Neuronal stem cell (in vitro differentiated cells): Measurements from ENCODE around the gene TUBB1.

Experiments
- DNase-seq: peaks from one replicate; pipeline ENCODE4 v3.0.0-alpha.2; 2013; ENCODE audit warnings: low spot score
- H2AFZ ChIP-seq: one replicate; pipeline ENCODE4 v1.6.1; 2013; ENCODE audit warnings: mild to moderate bottlenecking, low read length, inconsistent platforms
- H2AK5ac ChIP-seq: 2 replicates; pipeline ENCODE4 v1.6.1; 2013; ENCODE audit warnings: low read depth, mild to moderate bottlenecking, inconsistent platforms, low read length, moderate library complexity, mixed read lengths
- H2BK120ac ChIP-seq: 2 replicates; pipeline ENCODE4 v1.6.1; 2013; ENCODE audit warnings: low read depth, mild to moderate bottlenecking, inconsistent platforms, low read length, moderate library complexity, mixed read lengths
- H2BK12ac ChIP-seq: one replicate; pipeline ENCODE4 v1.6.1; 2013; ENCODE audit warnings: low read length, inconsistent platforms
- H2BK15ac ChIP-seq: 2 replicates; pipeline ENCODE4 v1.6.1; 2013; ENCODE audit warnings: mild to moderate bottlenecking, low read length, inconsistent platforms, mixed read lengths
- H2BK5ac ChIP-seq: one replicate; pipeline ENCODE4 v1.6.1; 2013; ENCODE audit warnings: inconsistent platforms, mild to moderate bottlenecking, low read length, moderate library complexity
- H3K14ac ChIP-seq: one replicate; pipeline ENCODE4 v1.6.1; 2013; ENCODE audit warnings: low read length, inconsistent platforms
- H3K18ac ChIP-seq: 2 replicates; pipeline ENCODE4 v1.6.1; 2013; ENCODE audit warnings: low read length, inconsistent platforms
- H3K23ac ChIP-seq: 2 replicates; pipeline ENCODE4 v1.6.1; 2013; ENCODE audit warnings: low read depth, mild to moderate bottlenecking, mixed read lengths, low read length, inconsistent platforms; ENCODE audit not compliant: poor library complexity
- H3K27ac ChIP-seq: replicated peaks from 3 replicates; pipeline ENCODE4 v1.5.1; 2013; ENCODE audit warnings: low read length, inconsistent platforms
- H3K27me3 ChIP-seq, 3 experiments: 2 replicates each; pipeline ENCODE4 v1.6.1; 2013; ENCODE audit warnings: low read length in 3 of 3, mild to moderate bottlenecking in 2 of 3, inconsistent platforms in 1 of 3, low read depth in 1 of 3, mixed read lengths in 1 of 3, moderate library complexity in 1 of 3; ENCODE audit not compliant: control insufficient read depth in 3 of 3, insufficient read depth in 3 of 3
- H3K36me3 ChIP-seq, 2 donors: replicated peaks in 1 of 2; 2 replicates each; pipeline ENCODE4 v1.6.1; 2013; ENCODE audit warnings: low read length in 2 of 2; ENCODE audit not compliant: control insufficient read depth in 2 of 2, insufficient read depth in 2 of 2
- H3K4ac ChIP-seq: 2 replicates; pipeline ENCODE4 v1.6.1; 2013; ENCODE audit warnings: inconsistent platforms, mild to moderate bottlenecking, low read length, moderate library complexity
- H3K4me1 ChIP-seq, 2 donors: 1 replicate in 1 of 2; 2 replicates in 1 of 2; pipeline ENCODE4 v1.6.1; 2013; ENCODE audit warnings: low read length in 2 of 2, low read depth in 1 of 2; ENCODE audit not compliant: control insufficient read depth in 2 of 2, insufficient read depth in 1 of 2
- H3K4me2 ChIP-seq: one replicate; pipeline ENCODE4 v1.6.1; 2013; ENCODE audit warnings: mild to moderate bottlenecking, low read length, inconsistent platforms; ENCODE audit not compliant: insufficient read depth, poor library complexity, severe bottlenecking
- H3K4me3 ChIP-seq, 2 donors: 2 replicates each; pipeline ENCODE4 v1.5.1; 2013; ENCODE audit warnings: low read length in 2 of 2, mild to moderate bottlenecking in 2 of 2, inconsistent platforms in 1 of 2, moderate library complexity in 1 of 2
- H3K79me1 ChIP-seq: one replicate; pipeline ENCODE4 v1.6.1; 2013; ENCODE audit warnings: low read depth, mild to moderate bottlenecking, inconsistent platforms, low read length, moderate library complexity
- H3K9ac ChIP-seq: one replicate; pipeline ENCODE4 v1.6.1; 2013; ENCODE audit warnings: mild to moderate bottlenecking, low read depth, low read length, inconsistent platforms; ENCODE audit not compliant: poor library complexity
- H3K9me3 ChIP-seq, 2 donors: replicated peaks in 1 of 2; 2 replicates each; pipeline versions ENCODE3 to v1.6.1; 2013; ENCODE audit warnings: low read length in 2 of 2, mild to moderate bottlenecking in 2 of 2, inconsistent platforms in 1 of 2, low read depth in 1 of 2, mixed read lengths in 1 of 2, moderate library complexity in 1 of 2; ENCODE audit not compliant: control insufficient read depth in 2 of 2, insufficient read depth in 1 of 2
- H4K8ac ChIP-seq: one replicate; pipeline ENCODE4 v1.6.1; 2013; ENCODE audit warnings: low read depth, mild to moderate bottlenecking, inconsistent platforms, low read length, moderate library complexity
- H4K91ac ChIP-seq: one replicate; pipeline ENCODE4 v1.6.1; 2013; ENCODE audit warnings: low read length, low read depth, mild to moderate bottlenecking, inconsistent platforms; ENCODE audit not compliant: poor library complexity
- WGBS, 2 donors: extraction: QIAGEN DNeasy Blood & Tissue Kit; methylation state at CpG; one replicate each; pipeline ENCODE4 v1.1.7; 2013; ENCODE audit warnings: missing lambda C conversion rate in 2 of 2, mixed read lengths in 1 of 2; ENCODE audit not compliant: insufficient read length in 2 of 2, insufficient replicate concordance in 1 of 2; ENCODE audit errors: extremely low coverage in 2 of 2; 5-methylcytosine and 5-hydroxymethylcytosine counted together

The TUBB1 gene

GRCh38 chr20:59015812-59016711, 3.2 kb upstream of the TUBB1 start:
- DNase-seq = no peak
- H4K8ac ChIP-seq = no peak overlapping the region
- peak overlapping the region; percentile 61 for H4K91ac ChIP-seq
- no peaks in the 10 kb centered on the region for H3K27me3 ChIP-seq
- H2AK5ac ChIP-seq = no peak overlapping the region
- no peak overlapping the region for H2AFZ ChIP-seq
- no peak overlapping the region for H3K23ac ChIP-seq
- no peak overlapping the region for H2BK5ac ChIP-seq
- no peak overlapping the region for H2BK12ac ChIP-seq
- H3K79me1 ChIP-seq = peaks cover 2% of the 10 kb centered on the region
- H2BK15ac ChIP-seq = no peak overlapping the region
- no peak overlapping the region for H2BK120ac ChIP-seq
- H3K4ac ChIP-seq = no peak overlapping the region
- no peaks in the 10 kb centered on the region for H3K9me3 ChIP-seq
- WGBS, 2 donors = no CpG with 5 or more reads among the region's 16 CpGs
- no peaks in the 10 kb centered on the region for H3K36me3 ChIP-seq
- peaks cover 1 to 4% of the 10 kb centered on the region in 2 donors for H3K4me1 ChIP-seq
- no peak overlapping the region for H3K9ac ChIP-seq
- H3K4me2 ChIP-seq = no peak overlapping the region
- no peak overlapping the region for H3K27ac ChIP-seq
- no peak overlapping the region for H3K14ac ChIP-seq
- no peak overlapping the region for H3K4me3 ChIP-seq
- no peak overlapping the region for H3K18ac ChIP-seq

GRCh38 chr20:59016795-59017492, 2.3 kb upstream of the TUBB1 start:
- no peaks in the 10 kb centered on the region for H3K27me3 ChIP-seq
- H2BK120ac ChIP-seq = no peak overlapping the region
- no peaks in the 10 kb centered on the region for H3K36me3 ChIP-seq
- no peak overlapping the region for H3K9ac ChIP-seq
- DNase-seq = no peak
- peaks cover 2% of the 10 kb centered on the region for H3K79me1 ChIP-seq
- H3K4ac ChIP-seq = no peak overlapping the region
- no peak overlapping the region for H2AFZ ChIP-seq
- no peak overlapping the region for H3K4me3 ChIP-seq
- H3K18ac ChIP-seq = no peak overlapping the region
- H2BK15ac ChIP-seq = no peak overlapping the region
- no peak overlapping the region for H2BK5ac ChIP-seq
- no peak overlapping the region for H3K14ac ChIP-seq
- H3K27ac ChIP-seq = no peak overlapping the region
- no peak overlapping the region for H2BK12ac ChIP-seq
- H4K8ac ChIP-seq = no peak overlapping the region
- WGBS, 2 donors = no CpG with 5 or more reads among the region's 4 CpGs
- H4K91ac ChIP-seq = no peak overlapping the region
- no peak overlapping the region for H3K23ac ChIP-seq
- no peak overlapping the region for H2AK5ac ChIP-seq
- H3K9me3 ChIP-seq = no peaks in the 10 kb centered on the region
- H3K4me1 ChIP-seq = no peaks in the 10 kb centered on the region
- H3K4me2 ChIP-seq = no peak overlapping the region

- no peak overlapping the region for H4K8ac ChIP-seq
- no peaks in the 10 kb centered on the region for H3K27me3 ChIP-seq
- H2BK12ac ChIP-seq = peak overlapping the region; percentile 6
- no peak for DNase-seq
- H3K36me3 ChIP-seq = peaks cover 0 to 5% of the 10 kb centered on the region in 2 donors
- peak overlapping the region; percentile 11 for H2BK5ac ChIP-seq
- H2BK120ac ChIP-seq = peak overlapping the region; percentile 52
- no peak overlapping the region for H3K27ac ChIP-seq
- WGBS, 2 donors = no CpG with 5 or more reads among the region's 16 CpGs
- no peak overlapping the region for H3K4me3 ChIP-seq
- H3K9me3 ChIP-seq = no peaks in the 10 kb centered on the region
- no peak overlapping the region for H3K14ac ChIP-seq
- H2AK5ac ChIP-seq = peak overlapping the region; percentile 83
- H4K91ac ChIP-seq = peak overlapping the region; percentile 26
- peaks cover 2% of the 10 kb centered on the region for H3K79me1 ChIP-seq
- H3K4me1 ChIP-seq = no peaks in the 10 kb centered on the region
- H3K4ac ChIP-seq = peak overlapping the region; percentile 27
- H2AFZ ChIP-seq = no peak overlapping the region
- H3K23ac ChIP-seq = no peak overlapping the region
- H3K9ac ChIP-seq = peak overlapping the region; percentile 15
- H3K4me2 ChIP-seq = no peak overlapping the region
- no peak overlapping the region for H2BK15ac ChIP-seq
- H3K18ac ChIP-seq = peak overlapping the region; percentile 31
Measured at GRCh38 chr20:59017493-59018231, 1.6 kb upstream of the TUBB1 start.
